ENCODE results near the gene CALCA. TPM values are rescaled to one million over a fixed set of nuclear protein-coding genes. Genes with fewer than 3 reads are reported as not detected.
A peak's percentile ranks its signal among the peaks of the same experiment; 100 is the strongest.

CALCA gene
- total and polyA plus RNA-seq, 2 of the 8 experiments (the other 6 are each of a cell fraction or from before 2014, with no cell fraction given): 0.50 to 0.73 TPM

DNA sequence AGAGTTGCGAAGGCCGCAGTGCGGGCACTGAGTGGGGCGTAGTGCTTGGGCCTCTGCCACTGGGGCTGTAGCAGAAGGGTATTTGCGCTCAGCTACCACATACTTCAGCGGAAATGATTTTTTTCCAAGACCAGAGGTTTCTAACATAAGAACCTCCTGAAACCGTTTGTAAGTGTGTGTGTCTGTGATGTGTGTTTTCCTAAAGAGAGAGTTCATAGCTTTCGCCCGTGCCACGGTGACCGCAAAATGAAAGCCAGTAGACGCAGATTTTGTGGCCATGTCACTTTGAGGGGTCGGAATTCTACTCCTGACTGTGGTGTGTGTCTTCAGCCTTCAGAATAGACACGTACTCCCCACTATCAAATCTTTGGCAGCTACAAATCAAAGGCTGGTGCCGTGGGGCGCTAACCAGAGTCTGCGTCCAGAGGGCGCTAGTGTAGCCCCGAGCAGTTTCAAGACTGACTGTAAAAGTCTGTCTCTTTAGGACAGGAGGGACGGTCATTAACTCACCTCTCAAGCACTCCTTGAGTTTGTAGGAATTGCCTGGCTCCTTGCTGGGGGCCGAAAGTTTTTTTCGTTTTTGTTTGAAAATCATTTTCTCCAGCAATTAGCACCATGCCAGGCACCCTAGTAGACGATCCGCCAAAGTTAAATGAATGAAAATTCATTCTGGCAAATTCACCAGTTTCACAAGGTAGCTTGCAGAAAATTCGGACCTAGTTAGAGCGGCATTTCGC, 2.5 kb upstream of the CALCA start:
- H4K5ac ChIP-seq (ENCODE audit: insufficient read length, low read depth, low read length): no peak overlapping the region
- H2AK5ac ChIP-seq (ENCODE audit: low read depth, low read length): no peak overlapping the region
- no peak overlapping the region for H2BK12ac ChIP-seq (ENCODE audit: low read depth, low read length)
- H3K56ac ChIP-seq (replicated peaks; ENCODE audit: insufficient read length, low read depth, low read length): no peak overlapping the region
- no peaks in the 10 kb centered on the region for H3K79me2 ChIP-seq (ENCODE audit: control insufficient read depth in 1 of 2, insufficient read depth in 2 of 2, low read length in 2 of 2)
- peaks cover 3 to 10% of the 10 kb centered on the region in 2 experiments for H4K20me1 ChIP-seq (replicated peaks in 1 of 2; ENCODE audit: control insufficient read depth in 1 of 2, insufficient read depth in 2 of 2, low read length in 2 of 2)
- H3K4me1 ChIP-seq (replicated peaks in 1 of 4; ENCODE audit: control insufficient read depth in 3 of 4, insufficient read depth in 4 of 4, low read length in 3 of 4): peaks cover 11 to 24% (median 15%) of the 10 kb centered on the region in 4 experiments
- CTCF ChIA-PET (ENCODE audit: partially characterized antibody): interaction anchor here (0.6 to 5.4 kb wide), 53 partner anchors 8 to 1735 kb away, joined by 3 to 83 read pairs (median 4); partner anchors contain the start of genes CALCB and CYP2R1
- no peak overlapping the region for H3K14ac ChIP-seq (ENCODE audit: insufficient read length)
- peaks cover 12% of the 10 kb centered on the region for H3K23me2 ChIP-seq (ENCODE audit: low read depth, low read length)
- no peak overlapping the region for H3K23ac ChIP-seq (ENCODE audit: insufficient read length)
- peak overlapping the region; percentile 34 to 55 (median 39); a peak in 7 of 8 replicates for H3K4me3 ChIP-seq (ENCODE audit: extremely low read depth in 1 of 4, insufficient read depth in 2 of 4, low read depth in 3 of 4, low read length in 4 of 4)
- H3K18ac ChIP-seq (ENCODE audit: extremely low read depth, low read length): no peak overlapping the region
- peak; percentile 78 for FAIRE-seq
- H4K91ac ChIP-seq (replicated peaks; ENCODE audit: insufficient read length, low read length): no peak overlapping the region
- peak in 1 of 2 experiments; percentile 85 for DNase-seq (ENCODE audit: low read depth in 1 of 2, low spot score in 2 of 2)
- H3K9ac ChIP-seq (replicated peaks in 1 of 4; ENCODE audit: extremely low read depth in 1 of 4, low read depth in 3 of 4, low read length in 3 of 4): no peak overlapping the region
- no peak overlapping the region for H2BK20ac ChIP-seq (ENCODE audit: low read length)
- H2BK5ac ChIP-seq (ENCODE audit: low read depth, low read length): no peak overlapping the region
- POLR2A ChIA-PET (ENCODE audit: partially characterized antibody): no interaction called here
- peak overlapping the region; percentile 82 to 97 for H3K4me2 ChIP-seq (ENCODE audit: insufficient read depth in 1 of 2, low read depth in 2 of 2, low read length in 2 of 2)
- H4K8ac ChIP-seq (ENCODE audit: extremely low read depth, insufficient read depth, low read length): no peak overlapping the region
- WGBS, 2 experiments (ENCODE audit: extremely low coverage in 1 of 2, insufficient coverage in 1 of 2, insufficient read length in 1 of 2, insufficient replicate concordance in 2 of 2, low coverage in 1 of 2, low lambda C conversion rate in 2 of 2, missing lambda C conversion rate in 1 of 2): 10% methylated on average over 27 of the region's 27 CpGs; no CpG with 5 or more reads in 1 of the 2 experiments
- no peaks in the 10 kb centered on the region for H3K9me3 ChIP-seq (ENCODE audit: insufficient read depth in 2 of 2, low read depth in 1 of 2, low read length in 1 of 2)
- no peak overlapping the region for H3K4ac ChIP-seq (replicated peaks; ENCODE audit: insufficient read length, low read depth, low read length)
- no peak overlapping the region for H2BK15ac ChIP-seq (ENCODE audit: low read length)
- no peaks in the 10 kb centered on the region for H3K79me1 ChIP-seq (ENCODE audit: low read depth, low read length)
- H3K27me3 ChIP-seq (replicated peaks in 1 of 4; ENCODE audit: control insufficient read depth in 3 of 4, extremely low read depth in 1 of 4, insufficient read depth in 3 of 4, low read length in 3 of 4): peaks cover 51 to 78% (median 63%) of the 10 kb centered on the region in 4 experiments
- H2AFZ ChIP-seq (ENCODE audit: low read length): no peak overlapping the region
- no peak overlapping the region for H2BK120ac ChIP-seq (replicated peaks; ENCODE audit: low read depth, low read length)
- no peaks in the 10 kb centered on the region for H3K36me3 ChIP-seq (ENCODE audit: control insufficient read depth in 2 of 4, insufficient read depth in 4 of 4, low read length in 3 of 4)
- no peak overlapping the region for H3K27ac ChIP-seq (ENCODE audit: low read depth, low read length)
- TF ChIP-seq, protein P1, sequence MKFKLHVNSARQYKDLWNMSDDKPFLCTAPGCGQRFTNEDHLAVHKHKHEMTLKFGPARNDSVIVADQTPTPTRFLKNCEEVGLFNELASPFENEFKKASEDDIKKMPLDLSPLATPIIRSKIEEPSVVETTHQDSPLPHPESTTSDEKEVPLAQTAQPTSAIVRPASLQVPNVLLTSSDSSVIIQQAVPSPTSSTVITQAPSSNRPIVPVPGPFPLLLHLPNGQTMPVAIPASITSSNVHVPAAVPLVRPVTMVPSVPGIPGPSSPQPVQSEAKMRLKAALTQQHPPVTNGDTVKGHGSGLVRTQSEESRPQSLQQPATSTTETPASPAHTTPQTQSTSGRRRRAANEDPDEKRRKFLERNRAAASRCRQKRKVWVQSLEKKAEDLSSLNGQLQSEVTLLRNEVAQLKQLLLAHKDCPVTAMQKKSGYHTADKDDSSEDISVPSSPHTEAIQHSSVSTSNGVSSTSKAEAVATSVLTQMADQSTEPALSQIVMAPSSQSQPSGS (IDR thresholded peaks at IDR 0.05; ENCODE audit: low read length): no peak
- TF ChIP-seq JUND (IDR thresholded peaks at IDR 0.05; ENCODE audit: low read length) (no peak), CREB1 (IDR thresholded peaks at IDR 0.05) (peak; percentile 4; the same call in 1 of the 2 replicates), ZNF274 (IDR thresholded peaks at IDR 0.05; ENCODE audit: borderline replicate concordance, extremely low read depth, low read length) (no peak), CBX5 (IDR thresholded peaks at IDR 0.05; ENCODE audit: low read depth, low read length) (no peak), KDM4A (IDR thresholded peaks at IDR 0.05; ENCODE audit: low read depth, low read length, severe bottlenecking) (no peak), ASH2L (IDR thresholded peaks at IDR 0.05; ENCODE audit: low read length) (no peak), MAFK (IDR thresholded peaks at IDR 0.05; ENCODE audit: low read depth, low read length) (no peak), RAD21 (IDR thresholded peaks at IDR 0.05 in 1 of 2, conservative IDR thresholded peaks at IDR 0.05 in 1 of 2; ENCODE audit: low read depth in 2 of 2, low read length in 2 of 2) (peak; percentile 53 to 64), BRCA1 (IDR thresholded peaks at IDR 0.05; ENCODE audit: low read depth, low read length) (no peak), SRF (IDR thresholded peaks at IDR 0.05; ENCODE audit: low read depth, low read length) (no peak)
